ENCODE results near the gene DNAH7.
"Not testable (repeated sequence)": the region's sequence is repeated elsewhere in the genome, so short reads cannot be mapped to it uniquely, and the experiment has no call there.

Gene DNAH7

DNA sequence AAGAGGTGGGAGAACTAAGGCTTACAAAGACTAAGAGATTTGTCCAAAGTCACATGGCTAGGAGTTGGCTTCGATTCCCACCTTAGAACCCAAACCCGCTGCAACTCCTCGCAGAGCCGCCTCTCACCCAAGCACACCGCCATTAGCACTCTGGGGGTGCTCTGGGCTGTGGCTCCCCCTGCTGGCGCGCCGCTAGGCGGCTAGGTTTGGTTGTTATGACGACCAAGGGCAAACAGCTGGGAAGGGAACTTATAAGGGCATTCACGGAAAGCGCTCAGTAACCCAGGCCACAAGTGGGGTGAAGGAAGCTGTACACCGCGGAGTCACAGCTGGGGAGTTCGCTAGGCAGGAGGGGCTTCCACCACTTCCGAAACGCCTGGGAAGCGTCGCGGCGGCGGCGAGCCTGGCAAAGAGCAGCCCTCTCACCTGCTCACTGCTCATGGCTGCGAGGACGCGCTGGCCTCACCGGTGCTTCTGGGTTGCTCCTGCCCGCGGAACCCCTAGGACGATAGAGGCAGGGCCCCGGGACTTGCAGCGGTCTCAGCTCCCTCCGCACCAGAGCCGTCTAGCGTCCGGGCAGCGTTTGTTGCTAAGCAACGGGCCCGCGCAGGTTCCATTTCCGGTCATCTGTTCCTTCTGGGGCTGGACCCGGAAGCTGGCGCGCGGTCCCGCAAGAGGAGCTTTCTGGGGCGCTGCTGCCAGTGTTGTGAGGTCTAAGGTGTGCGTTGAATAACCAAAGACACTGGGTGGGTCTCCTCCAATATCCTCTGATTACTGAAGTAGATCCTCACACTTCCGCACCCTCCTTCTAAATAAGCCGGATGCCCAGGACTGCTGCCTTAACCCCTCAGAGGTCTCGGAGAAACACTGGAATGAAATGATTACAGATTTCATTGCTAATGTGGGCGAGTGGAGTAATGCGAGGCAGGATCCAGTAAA lies at the start of gene DNAH7:
Gene DNAH7, minus strand, starts transcription at position 567 of the 939 bp plus-strand sequence. Its CDS starts 126 bp downstream, at position 441.
- peak; percentile 91 to 92 for DNase-seq

- DNase-seq, result no peak
These were observed 48.6 kb upstream of the DNAH7 start for GRCh38 chr2:196117214-196117705.

DNA sequence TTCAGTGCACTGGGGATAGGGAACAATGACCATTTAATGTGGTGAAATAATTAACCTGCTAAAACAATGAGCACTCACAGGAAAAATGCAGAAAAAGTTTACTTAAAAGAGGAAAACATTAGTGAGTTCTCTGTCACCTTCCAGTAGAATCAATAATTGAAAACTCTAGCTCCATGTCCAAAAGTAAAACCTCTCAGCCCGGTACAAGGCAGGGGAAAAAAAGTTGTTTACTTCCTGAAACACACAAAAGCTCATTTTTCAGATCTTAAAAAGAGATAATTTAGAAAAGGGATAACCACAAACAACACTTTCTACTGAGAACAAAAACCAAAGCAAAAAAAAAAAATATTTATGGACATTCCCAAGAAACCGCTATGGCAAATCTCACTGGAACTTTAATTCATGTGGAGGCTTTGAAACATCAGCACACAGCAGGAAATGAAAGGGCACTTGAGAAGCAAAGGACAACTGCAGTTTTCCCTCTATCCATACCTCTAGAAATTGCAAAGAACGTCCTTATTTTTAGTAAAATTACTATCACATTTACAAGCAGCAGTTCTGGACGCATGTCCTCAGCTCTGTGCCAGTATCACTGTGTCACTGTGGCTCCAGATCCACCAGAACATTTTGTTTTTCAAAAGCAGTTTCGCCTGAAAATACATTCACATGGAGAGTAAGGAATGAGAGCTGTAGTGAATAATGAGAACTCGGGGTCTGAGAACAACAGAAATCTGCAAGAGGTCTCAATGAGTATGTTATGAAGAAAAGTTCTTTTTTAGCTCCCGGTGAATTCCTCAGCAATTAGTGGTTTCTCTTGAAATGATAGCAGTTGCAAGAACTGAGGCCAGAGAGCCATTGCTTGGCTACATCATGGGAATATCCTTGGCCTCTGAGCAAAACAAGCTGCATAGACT lies 44.7 kb upstream of the DNAH7 start:
- DNase-seq, result no peak

- no peak for DNase-seq
These were observed 43.9 kb upstream of the DNAH7 start for GRCh38 chr2:196112418-196113034.

DNA sequence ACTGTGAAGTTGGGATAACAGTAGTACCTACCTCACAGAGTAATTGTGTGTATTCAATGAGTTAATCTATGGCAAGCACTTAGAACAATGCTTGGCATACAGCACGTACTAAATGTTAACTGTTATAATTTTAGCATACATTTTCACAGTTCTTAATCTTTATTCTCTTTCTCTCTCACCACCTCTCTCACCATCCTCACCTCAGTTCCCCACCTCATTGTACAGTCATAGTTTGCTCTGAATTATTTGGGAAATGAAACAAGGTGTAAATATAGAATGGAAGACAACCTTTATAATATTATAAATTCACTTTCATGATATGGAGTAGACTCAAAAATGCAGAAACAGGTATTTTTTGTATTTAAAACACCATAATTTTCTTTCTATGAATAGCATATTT lies 40.0 kb upstream of the DNAH7 start:
- no peak for DNase-seq

DNA sequence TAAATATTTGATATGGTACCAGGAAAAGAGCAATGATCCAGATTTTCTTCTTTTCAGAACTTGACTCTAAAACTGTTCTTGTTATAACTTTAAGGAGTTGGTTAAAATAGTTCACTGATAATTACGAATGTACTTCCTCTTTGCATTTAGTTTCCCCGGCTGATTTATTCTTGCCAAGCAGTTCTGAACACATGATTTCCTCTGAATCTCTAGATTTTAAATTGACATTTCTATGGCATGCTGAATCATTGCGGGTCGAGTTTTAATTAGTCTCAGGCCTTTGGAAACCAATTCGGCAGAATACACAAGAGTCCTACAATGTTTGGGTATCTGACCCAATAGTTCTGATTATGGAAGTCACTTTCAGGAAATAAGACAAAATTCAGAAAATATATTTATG lies 37.3 kb upstream of the DNAH7 start:
- no peak for DNase-seq

GRCh38 chr2:196104066-196104465 lies 35.4 kb upstream of the DNAH7 start:
- no peak for DNase-seq

GRCh38 chr2:196103626-196104025 lies 35.0 kb upstream of the DNAH7 start:
- DNase-seq, result no peak

DNA sequence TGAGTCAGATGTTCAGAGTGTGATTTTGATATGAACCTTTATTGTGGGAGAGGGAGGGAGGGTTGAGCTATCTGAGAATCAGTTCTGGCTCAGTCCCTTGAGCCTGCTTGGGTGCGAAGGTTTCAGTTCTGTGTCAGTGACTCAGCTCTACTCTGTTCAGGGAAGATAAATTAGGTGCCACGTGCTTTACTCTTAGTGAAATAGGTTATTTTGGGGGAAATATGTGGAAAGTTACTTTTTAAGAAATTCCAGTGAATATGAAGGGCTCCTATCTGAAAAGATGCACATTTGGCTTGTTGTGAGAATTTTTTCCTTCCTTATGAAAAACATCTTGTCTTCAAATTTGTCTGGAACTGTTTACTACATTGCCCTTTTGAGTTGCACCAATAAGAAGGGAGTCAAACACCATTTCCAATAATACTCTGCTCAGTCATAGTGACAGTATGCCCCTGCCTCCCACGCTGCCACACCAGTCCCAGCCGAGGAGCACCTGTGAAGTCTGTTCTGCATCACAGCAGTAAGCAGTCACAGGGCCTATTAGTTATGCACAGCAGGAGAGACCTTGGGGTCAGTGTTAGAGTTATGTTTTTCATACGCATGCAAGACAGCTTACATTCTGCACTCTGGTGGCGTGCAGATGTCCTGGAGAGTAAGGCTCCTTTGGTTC lies 32.8 kb upstream of the DNAH7 start:
- peak; percentile 36 to 53 for DNase-seq

DNA sequence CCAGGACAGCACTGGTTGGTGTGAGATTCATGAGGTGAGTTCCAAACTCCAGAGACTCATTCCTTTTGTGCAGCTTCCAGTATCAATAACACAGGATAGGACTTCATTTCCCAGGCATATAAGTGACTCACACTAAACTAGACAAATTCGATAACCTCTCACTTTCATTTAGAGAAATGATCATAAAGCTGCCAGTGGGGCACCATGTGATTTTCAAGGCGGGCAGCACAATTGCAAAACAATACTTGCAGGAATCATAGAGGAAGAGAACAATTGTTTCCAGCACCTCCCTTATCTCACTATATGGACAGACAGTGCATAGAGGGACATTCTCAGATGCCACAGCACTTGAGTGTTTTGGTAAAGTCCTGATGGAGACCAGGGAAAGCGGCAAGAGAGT lies 31.3 kb upstream of the DNAH7 start:
- DNase-seq, result no peak

DNA sequence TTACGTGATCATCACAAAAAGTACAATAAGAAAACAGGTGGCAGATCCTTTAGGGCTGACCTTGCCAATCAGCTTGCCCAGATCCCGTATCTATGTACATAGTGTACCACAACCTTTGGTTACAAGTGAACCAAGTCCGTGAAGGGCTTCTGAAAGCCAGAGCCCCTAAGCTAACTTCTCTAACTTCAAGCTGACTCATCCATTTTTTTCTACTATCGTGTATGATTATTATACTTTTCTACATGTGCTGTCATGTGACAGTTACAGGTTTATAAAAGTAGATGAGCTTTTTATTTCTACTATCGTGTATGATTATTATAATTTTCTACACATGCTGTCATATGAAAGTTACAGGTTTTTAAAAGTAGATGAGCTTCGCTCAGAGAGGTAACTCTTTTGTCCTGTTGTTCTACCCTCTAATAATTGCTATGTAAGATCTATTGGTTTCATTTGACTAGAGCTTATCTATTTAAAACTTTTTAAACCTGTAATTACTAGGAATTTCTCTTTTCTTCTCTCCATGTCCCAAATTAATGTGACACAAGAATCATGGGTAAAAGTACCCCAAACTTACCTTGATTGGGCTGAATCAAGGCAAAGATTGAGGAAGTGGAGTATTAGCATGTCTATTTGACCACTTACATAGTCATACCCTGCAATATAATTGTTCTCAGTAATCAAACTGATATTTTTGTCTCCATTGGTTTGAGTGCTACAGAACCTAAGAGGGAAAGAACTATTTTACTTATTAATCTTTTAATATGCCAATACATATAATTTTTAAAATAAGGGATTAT lies 29.4 kb upstream of the DNAH7 start:
- no peak for DNase-seq

DNA sequence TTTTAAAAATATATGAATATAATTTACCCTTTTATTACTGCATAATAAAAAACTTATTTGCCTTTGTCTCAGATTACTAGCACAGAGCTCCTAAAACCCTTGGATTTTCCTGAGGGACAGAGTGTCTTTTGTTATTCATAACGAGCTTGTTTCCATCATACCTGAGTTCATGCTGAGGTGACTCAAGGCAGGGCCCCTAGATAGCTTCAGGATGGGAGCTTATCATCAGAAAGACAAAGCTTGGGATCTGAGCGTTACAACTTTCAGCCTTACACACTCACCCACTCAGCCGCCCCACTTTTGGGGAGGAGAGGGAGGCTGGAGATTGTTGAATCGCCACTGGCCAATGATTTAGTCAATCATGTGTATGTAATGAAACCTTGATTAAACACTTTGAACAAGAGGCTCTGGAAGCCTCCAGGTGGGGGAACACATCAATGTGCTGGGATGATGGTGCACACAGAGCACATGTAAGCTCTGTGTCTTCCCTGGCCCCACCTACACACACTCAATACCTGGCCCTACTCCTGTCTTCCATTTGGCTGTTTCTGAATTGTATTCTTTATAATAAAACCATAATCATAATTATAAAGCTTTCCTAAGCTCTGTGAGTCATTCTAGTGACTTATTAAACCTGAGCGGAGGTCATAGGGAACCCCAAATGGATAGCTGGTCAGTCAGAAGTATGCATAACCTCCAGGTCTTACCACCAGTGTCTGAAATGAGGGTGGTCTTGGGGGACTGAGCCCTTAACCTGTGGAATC lies 28.5 kb upstream of the DNAH7 start:
- no peak for DNase-seq

DNA sequence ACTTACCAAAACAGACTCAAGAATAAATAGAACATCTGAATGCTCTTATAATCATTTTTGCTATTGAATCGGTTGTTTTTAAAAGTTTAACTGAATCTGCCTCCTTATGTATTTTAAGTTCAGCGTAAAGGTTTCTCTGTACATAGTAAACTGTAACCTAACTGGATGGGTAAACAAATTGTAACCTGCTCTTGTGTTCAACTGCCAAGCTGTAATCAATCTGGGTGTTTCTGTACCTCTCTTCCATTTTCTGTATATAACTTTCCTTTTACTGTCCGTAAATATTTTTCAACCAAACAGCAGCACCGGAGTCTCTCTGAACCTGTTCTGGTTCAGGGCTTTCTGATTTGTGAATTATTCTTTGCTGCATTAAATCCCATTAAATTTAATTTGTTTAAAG lies 27.6 kb upstream of the DNAH7 start:
- no peak for DNase-seq

DNA sequence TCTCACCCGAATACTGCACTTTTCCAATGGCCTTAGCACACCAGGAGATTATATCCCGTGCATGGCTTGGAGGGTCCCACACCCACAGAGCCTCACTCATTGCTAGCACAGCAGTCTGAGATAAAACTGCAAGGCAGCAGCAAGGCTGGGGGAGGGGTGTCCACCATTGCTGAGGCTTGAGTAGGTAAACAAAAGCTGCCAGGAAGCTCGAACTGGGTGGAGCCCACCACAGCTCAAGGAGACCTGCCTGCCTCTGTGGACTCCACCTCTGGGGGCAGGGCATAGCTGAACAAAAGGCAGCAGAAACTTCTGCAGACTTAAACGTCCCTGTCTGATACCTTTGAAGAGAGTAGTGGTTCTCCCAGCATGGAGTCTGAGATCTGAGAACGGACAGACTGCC lies 20.8 kb upstream of the DNAH7 start:
- not testable (repeated sequence) for DNase-seq

GRCh38 chr2:196088203-196088602 lies 19.6 kb upstream of the DNAH7 start:
- no peak for DNase-seq

GRCh38 chr2:196086517-196087368 lies 18.1 kb upstream of the DNAH7 start:
- DNase-seq, result no peak

GRCh38 chr2:196083601-196084000 lies 15.0 kb upstream of the DNAH7 start:
- DNase-seq, result no peak

- DNase-seq, result no peak
These were observed 11.9 kb upstream of the DNAH7 start for GRCh38 chr2:196080526-196080925.

GRCh38 chr2:196079052-196079451 lies 10.4 kb upstream of the DNAH7 start:
- no peak for DNase-seq

DNA sequence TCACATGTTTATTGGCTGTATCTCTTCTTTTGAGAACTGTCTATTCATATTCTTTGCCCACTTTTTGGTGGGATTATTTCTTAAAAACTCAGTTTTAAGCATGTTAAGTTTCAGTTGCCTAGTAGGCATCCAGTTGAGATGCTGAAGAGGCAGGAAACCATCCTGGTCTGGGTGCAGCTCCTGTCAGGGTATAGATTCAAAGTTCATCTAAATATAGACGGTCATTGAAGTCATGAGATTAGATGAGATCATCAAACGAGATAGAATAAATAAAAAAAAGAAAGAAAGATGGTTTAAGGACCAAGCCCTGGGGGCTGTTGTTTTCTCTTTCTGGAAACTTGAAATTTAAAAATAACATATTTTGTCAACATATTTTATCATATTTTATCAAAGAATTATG lies 9.2 kb upstream of the DNAH7 start:
- no peak for DNase-seq

Measured in stimulated activated CD4-positive, alpha-beta T cell treated with anti-CD3 and anti-CD28 coated beads, Interleukin-2, amount 100 ng/mL, for 24 hours (primary cell).